Measurements from ENCODE around the gene SHLD2.
"Not testable (repeated sequence)": the region's sequence is repeated elsewhere in the genome, so short reads cannot be mapped to it uniquely, and the experiment has no call there.

DNA sequence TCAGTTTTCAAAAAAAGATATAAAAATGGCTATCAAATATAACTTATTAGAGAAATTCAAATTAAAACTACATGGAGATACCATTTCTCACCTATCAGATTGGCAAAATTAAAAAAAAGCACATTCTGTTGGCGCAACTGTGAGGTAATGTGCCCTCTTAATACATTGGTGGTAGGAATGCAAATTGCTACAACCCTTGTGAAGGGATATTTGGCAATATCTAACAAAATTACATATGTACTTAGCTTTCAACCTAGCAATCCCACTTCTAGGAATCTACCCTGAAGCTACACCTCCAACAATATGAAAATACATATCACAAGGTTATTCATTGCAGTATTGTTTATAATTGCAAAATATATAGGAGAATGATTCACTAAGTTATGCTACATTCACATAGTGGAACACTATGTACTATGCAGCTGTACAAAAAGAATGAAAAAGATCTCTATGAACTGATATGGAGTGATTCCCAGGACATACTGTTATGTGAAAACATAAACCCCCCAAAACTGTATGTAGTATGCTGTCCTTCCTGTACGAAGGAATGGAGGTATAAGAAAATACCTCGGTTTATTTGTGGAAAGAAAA, 67.8 kb downstream of the SHLD2 start:
- TF ChIP-seq ZFP3 (CRISPR knock-in tag; IDR thresholded peaks at IDR 0.05) = not testable (repeated sequence)
- TF ChIP-seq, protein P1, sequence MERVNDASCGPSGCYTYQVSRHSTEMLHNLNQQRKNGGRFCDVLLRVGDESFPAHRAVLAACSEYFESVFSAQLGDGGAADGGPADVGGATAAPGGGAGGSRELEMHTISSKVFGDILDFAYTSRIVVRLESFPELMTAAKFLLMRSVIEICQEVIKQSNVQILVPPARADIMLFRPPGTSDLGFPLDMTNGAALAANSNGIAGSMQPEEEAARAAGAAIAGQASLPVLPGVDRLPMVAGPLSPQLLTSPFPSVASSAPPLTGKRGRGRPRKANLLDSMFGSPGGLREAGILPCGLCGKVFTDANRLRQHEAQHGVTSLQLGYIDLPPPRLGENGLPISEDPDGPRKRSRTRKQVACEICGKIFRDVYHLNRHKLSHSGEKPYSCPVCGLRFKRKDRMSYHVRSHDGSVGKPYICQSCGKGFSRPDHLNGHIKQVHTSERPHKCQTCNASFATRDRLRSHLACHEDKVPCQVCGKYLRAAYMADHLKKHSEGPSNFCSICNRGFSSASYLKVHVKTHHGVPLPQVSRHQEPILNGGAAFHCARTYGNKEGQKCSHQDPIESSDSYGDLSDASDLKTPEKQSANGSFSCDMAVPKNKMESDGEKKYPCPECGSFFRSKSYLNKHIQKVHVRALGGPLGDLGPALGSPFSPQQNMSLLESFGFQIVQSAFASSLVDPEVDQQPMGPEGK (CRISPR knock-in tag; IDR thresholded peaks at IDR 0.05; ENCODE audit: borderline replicate concordance) = not testable (repeated sequence)

Measured in SK-N-SH treated with all-trans-retinoic acid at 6 μM for 48 hours (cell line).